GM21390 (cell line): ENCODE results near the gene SERTAD4.
"Not testable (repeated sequence)": the region's sequence is repeated elsewhere in the genome, so short reads cannot be mapped to it uniquely, and the experiment has no call there.

ENCODE experiments used
- ATAC-seq: cut with Tn5 transposase; IDR thresholded peaks from one replicate; pipeline ENCODE4 v1.9.1; 2021; ENCODE audit not compliant: unreplicated experiment

SERTAD4 gene

GRCh38 chr1:210257698-210258529, 25.3 kb downstream of the SERTAD4 start:
- no peak for ATAC-seq

- no peak for ATAC-seq
Observed at GRCh38 chr1:210259561-210259960, 27.0 kb downstream of the SERTAD4 start.

GRCh38 chr1:210260096-210260495, 27.5 kb downstream of the SERTAD4 start:
- ATAC-seq: no peak

- no peak for ATAC-seq
Observed at GRCh38 chr1:210262167-210262896, 29.7 kb downstream of the SERTAD4 start.

GRCh38 chr1:210262897-210263272, 30.3 kb downstream of the SERTAD4 start:
- no peak for ATAC-seq

- ATAC-seq: no peak
Observed at GRCh38 chr1:210263963-210264362, 31.4 kb downstream of the SERTAD4 start.

GRCh38 chr1:210264496-210265380, 32.1 kb downstream of the SERTAD4 start:
- no peak for ATAC-seq

GRCh38 chr1:210265392-210265955, 32.9 kb downstream of the SERTAD4 start:
- not testable (repeated sequence) for ATAC-seq

- ATAC-seq: no peak
Observed at GRCh38 chr1:210269981-210270380, 37.4 kb downstream of the SERTAD4 start.

- no peak for ATAC-seq
Observed at GRCh38 chr1:210272666-210273065, 40.1 kb downstream of the SERTAD4 start.

- ATAC-seq: no peak
Observed at GRCh38 chr1:210280221-210280620, 47.6 kb downstream of the SERTAD4 start.

- ATAC-seq: no peak
Observed at GRCh38 chr1:210288116-210288515, 55.5 kb downstream of the SERTAD4 start.

GRCh38 chr1:210289248-210289647, 56.7 kb downstream of the SERTAD4 start:
- no peak for ATAC-seq

- ATAC-seq: no peak
Observed at GRCh38 chr1:210291081-210291764, 58.6 kb downstream of the SERTAD4 start.

GRCh38 chr1:210291786-210292230, 59.2 kb downstream of the SERTAD4 start:
- no peak for ATAC-seq

GRCh38 chr1:210292231-210292871, 59.8 kb downstream of the SERTAD4 start:
- ATAC-seq: peak; percentile 69

GRCh38 chr1:210293171-210293607, 60.6 kb downstream of the SERTAD4 start:
- no peak for ATAC-seq

- ATAC-seq: no peak
Observed at GRCh38 chr1:210294999-210295745, 62.6 kb downstream of the SERTAD4 start.
